GM12872 (cell line): ENCODE results near the gene VPS16.

ENCODE experiments used
- CTCF ChIP-seq: IDR thresholded peaks from 3 replicates; pipeline ENCODE4 v1.5.1; 2011; ENCODE audit warnings: low read depth, mild to moderate bottlenecking, low read length, moderate library complexity; ENCODE audit not compliant: insufficient read depth

Gene VPS16

GRCh38 chr20:2889209-2889608, 48.7 kb downstream of the VPS16 start:
- no peak for TF ChIP-seq CTCF

GRCh38 chr20:2889797-2890196, 49.3 kb downstream of the VPS16 start:
- TF ChIP-seq CTCF: no peak

GRCh38 chr20:2890742-2891141, 50.2 kb downstream of the VPS16 start:
- TF ChIP-seq CTCF: no peak

- TF ChIP-seq CTCF: no peak
Observed at GRCh38 chr20:2891343-2891742, 50.8 kb downstream of the VPS16 start.

- no peak for TF ChIP-seq CTCF
Observed at GRCh38 chr20:2892376-2892775, 51.8 kb downstream of the VPS16 start.

- no peak for TF ChIP-seq CTCF
Observed at GRCh38 chr20:2894221-2894620, 53.7 kb downstream of the VPS16 start.

GRCh38 chr20:2899243-2899642, 58.7 kb downstream of the VPS16 start:
- no peak for TF ChIP-seq CTCF
